Glomerular visceral epithelial cell (primary cell): ENCODE results near the gene ARHGAP10.
"Not testable (repeated sequence)": the region's sequence is repeated elsewhere in the genome, so short reads cannot be mapped to it uniquely, and the experiment has no call there.

Source experiments
- DNase-seq: peaks from one replicate; pipeline ENCODE4 v3.0.0-alpha.2; 2016; ENCODE audit errors: extremely low spot score

The ARHGAP10 gene

GRCh38 chr4:147984065-147984777, 252.3 kb downstream of the ARHGAP10 start:
- DNase-seq = peak; percentile 22

GRCh38 chr4:147984778-147985138, 252.9 kb downstream of the ARHGAP10 start:
- no peak for DNase-seq

GRCh38 chr4:147985376-147985775, 253.5 kb downstream of the ARHGAP10 start:
- no peak for DNase-seq

GRCh38 chr4:147987252-147987651, 255.4 kb downstream of the ARHGAP10 start:
- DNase-seq = no peak

GRCh38 chr4:147991543-147992283, 259.8 kb downstream of the ARHGAP10 start:
- no peak for DNase-seq

GRCh38 chr4:147994076-147994475, 262.2 kb downstream of the ARHGAP10 start:
- no peak for DNase-seq

GRCh38 chr4:147994491-147995385, 262.9 kb downstream of the ARHGAP10 start:
- no peak for DNase-seq

- no peak for DNase-seq
Measured at GRCh38 chr4:147996859-147997258, 265.0 kb downstream of the ARHGAP10 start.

- DNase-seq = not testable (repeated sequence)
Measured at GRCh38 chr4:148000038-148000437, 268.1 kb downstream of the ARHGAP10 start.

- no peak for DNase-seq
Measured at GRCh38 chr4:148004228-148004857, 272.5 kb downstream of the ARHGAP10 start.

- no peak for DNase-seq
Measured at GRCh38 chr4:148006001-148006400, 274.1 kb downstream of the ARHGAP10 start.

- peak; percentile 93 for DNase-seq
Measured at GRCh38 chr4:148007314-148007760, 275.4 kb downstream of the ARHGAP10 start.

GRCh38 chr4:148007792-148008191, 275.9 kb downstream of the ARHGAP10 start:
- no peak for DNase-seq

- peak; percentile 63 for DNase-seq
Measured at GRCh38 chr4:148015058-148015457, 283.2 kb downstream of the ARHGAP10 start.

GRCh38 chr4:148015468-148015867, 283.6 kb downstream of the ARHGAP10 start:
- DNase-seq = no peak

GRCh38 chr4:148016063-148016637, 284.3 kb downstream of the ARHGAP10 start:
- DNase-seq = no peak

- peak; percentile 10 for DNase-seq
Measured at GRCh38 chr4:148017801-148018200, 285.9 kb downstream of the ARHGAP10 start.

- DNase-seq = no peak
Measured at GRCh38 chr4:148021686-148022085, 289.8 kb downstream of the ARHGAP10 start.

- no peak for DNase-seq
Measured at GRCh38 chr4:148022975-148023374, 291.1 kb downstream of the ARHGAP10 start.

GRCh38 chr4:148023512-148024181, 291.8 kb downstream of the ARHGAP10 start:
- no peak for DNase-seq

GRCh38 chr4:148025981-148026380, 294.1 kb downstream of the ARHGAP10 start:
- no peak for DNase-seq
